ENCODE measurements around the gene SS18L1.

SS18L1 gene

DNA sequence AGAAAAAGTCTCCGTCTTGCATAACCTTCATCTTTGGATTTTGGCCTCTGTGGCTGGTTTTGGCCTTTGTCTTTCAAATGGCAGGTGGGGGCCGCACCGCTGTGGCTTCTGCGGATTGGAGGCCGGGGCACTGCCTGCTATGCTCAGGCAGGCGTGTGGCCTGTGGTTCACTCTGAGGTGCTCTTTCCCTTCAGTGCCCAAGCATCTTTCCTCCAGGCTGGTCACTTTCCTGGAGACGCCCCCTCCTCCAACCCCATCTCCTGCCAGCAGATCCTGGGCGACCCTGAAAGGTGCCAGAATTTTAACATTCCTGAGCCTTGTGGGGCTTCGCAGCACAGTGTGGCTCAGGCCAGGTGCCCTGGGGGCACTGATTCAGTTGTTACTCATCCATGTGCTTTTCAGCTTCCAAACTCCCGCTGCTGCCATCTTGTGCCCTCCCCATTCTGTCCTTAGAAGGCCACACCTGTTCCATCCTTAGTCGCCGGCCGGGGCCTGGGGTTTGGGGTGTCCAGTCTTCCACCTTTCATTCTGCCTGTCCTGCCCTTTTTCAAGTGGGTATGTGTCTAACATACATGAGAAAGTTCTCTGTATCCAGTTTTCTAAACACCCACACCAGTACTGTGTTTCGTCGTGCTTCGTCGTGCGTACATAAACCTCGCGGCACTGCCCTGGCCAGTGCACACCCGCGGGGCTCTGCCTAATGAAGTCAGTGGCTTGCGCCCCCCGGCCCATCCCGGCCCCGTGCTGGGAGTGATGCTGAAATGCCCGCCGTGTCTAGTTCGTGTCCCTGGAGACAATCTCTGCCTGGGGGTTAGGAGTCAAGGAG is 12.1 kb downstream of the SS18L1 start:
- no peak for DNase-seq (ENCODE audit: low read depth in 2 of 2)

DNA sequence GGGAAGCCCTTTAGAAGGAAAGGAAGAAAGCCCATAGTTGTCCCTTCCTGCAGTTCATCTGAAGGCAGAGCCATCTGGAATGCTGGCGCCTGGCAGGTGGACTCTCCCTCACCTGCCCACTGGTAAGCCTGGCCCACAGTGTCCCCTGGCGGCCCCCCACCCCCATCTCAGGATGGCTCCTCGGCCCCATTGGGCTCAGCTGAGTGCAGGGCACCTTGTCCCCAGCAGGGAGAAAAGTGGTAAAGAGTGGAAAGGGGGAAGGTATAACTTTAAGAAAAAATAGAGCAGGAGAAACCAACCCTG is 12.6 kb downstream of the SS18L1 start:
- DNase-seq (ENCODE audit: low read depth in 2 of 2), result no peak

DNA sequence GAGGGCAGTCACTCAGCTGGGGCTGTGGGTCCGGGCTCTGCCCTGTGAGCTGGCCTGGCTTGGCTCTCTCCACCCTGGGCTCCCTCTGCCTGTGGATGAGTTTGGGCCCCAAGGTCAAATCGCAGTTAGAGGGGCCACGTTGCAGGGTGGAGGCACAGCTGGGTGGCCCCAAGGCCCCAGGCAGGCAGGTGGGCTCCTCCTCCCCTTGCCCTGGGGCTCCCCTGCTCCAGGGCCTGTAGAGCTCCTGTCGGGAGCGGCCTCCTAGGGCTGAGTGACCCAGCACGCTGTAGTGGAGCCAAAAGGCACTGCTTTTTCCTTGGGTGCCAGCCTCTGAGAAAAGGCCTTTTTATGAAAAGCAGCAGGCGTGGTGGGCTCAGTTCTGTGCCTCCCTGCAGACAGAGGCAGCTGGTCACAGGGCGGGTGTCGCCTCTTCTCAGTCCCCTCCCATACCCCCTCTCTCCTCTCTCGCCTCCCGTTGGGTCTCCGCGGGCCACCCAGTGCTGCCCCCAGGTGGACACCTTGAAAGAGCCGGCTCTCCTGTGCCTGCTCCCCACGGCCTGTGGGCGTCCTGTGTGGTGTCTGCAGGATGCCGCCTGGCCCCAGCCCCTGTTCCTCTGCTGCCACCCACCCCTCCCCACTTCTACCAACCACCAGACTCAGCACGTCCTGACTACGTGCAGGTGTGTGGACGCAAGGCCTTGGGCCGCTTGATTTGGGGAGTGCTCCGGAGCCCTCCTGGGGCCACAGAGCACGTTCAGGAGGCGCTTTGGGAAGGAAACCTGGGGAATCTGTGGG is 13.2 kb downstream of the SS18L1 start:
- peak; percentile 65 to 71 for DNase-seq (ENCODE audit: low read depth in 2 of 2)

DNA sequence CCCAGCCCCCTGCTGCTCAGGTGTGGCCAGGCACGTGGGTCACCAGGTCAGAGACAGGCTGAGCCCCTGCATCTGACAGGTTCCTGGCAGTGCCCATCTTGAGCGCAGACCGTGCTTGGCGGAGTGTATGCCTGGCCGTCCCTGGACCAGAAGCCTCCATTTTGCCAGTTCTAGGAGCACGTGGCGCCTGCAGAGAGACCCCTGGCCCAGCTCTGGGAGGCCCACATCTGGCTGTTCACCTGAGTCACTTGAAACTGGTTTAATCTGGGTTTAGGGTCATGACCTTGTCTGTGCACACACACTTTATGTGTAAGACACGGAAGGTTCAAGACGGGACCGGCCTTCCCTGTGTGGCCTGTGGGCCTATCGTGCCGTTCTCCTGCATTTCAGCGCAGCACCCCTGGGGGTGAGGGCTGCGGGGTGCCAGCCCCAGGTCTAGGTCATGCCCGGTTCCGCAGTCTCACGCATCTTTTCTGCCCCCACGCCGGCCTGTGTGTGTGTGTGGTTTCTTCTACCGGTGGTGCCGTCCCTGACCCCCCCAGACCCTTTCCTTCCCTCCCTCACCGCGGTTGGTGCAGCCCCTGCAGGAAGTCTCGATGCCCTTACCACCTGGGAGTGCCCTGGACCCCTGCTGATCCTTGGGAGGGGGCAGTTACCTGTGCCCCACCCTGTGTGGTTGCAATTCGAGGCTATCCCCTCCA is 14.0 kb downstream of the SS18L1 start:
- no peak for DNase-seq (ENCODE audit: low read depth in 2 of 2)

DNA sequence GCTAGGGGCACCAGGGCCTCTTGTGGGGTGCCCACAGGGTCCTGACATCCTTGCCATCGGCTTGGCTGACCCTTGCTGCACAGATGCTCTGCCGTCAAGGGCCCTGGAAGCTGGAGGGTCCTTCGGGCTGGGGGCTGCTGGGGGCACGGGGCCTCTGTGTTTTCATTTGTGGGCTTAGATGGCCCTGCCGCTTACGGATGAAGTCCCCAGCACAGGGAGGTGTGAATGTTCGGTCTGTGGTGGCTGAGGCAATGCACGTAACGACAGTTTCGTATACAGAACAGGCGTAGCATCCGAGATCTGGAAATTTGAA is 14.5 kb downstream of the SS18L1 start:
- DNase-seq (ENCODE audit: low read depth in 2 of 2), result no peak

DNA sequence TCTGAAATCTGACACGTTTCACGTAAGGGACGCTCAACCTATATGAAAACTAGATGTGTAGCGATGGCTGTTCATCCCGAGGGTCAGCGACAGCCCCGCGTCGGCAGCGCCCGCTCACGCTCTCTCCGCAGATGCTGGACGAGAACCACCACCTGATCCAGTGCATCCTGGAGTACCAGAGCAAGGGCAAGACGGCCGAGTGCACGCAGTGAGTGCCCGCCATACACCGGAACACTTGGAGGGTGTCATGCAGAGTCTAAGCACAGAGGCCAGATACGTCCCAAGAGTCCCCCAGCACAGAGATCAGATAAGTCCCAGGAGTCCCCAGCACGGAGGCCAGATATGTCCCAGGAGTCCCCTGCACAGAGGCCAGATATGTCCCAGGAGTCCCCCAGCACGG is 15.0 kb downstream of the SS18L1 start:
- no peak for DNase-seq (ENCODE audit: low read depth in 2 of 2)

DNA sequence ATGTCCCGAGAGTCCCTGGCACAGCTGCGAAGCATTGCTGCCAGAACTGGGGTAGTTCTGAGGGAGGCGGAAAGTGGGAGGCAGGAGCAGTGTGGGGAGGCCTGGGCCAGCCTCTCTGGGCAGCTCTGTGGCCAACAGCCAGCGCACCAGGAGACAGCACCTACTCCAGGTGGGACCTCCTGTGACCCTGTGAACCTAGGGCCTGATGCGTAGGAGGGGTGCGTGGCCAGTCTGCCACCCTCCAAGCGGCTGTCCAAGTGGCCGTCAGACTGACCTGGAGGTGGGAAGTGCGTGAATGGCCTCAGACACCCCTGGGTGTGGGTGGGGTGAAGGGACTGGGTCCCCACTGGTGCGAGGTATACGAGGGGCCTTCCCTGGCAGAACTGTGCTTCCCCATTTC is 15.5 kb downstream of the SS18L1 start:
- no peak for DNase-seq (ENCODE audit: low read depth in 2 of 2)

DNA sequence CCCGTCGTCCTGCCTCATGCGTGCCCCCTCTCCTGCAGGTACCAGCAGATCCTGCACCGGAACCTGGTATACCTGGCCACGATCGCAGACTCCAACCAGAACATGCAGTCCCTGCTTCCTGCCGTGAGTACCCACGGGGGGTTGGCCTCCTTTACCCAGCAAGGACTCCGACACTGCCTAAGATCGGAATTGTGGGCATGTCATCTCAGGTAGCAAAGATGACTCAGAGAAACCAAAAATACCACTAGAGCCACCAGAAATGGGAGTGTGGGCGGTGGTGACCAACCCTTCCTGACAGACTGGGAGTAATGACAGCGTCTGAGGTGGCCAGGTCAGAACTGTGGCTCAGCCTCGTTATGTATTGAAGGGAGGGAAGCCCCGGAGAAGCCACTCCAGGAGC is 16.3 kb downstream of the SS18L1 start:
- DNase-seq (ENCODE audit: low read depth in 2 of 2), result peak in 1 of 2 donors; percentile 9

DNA sequence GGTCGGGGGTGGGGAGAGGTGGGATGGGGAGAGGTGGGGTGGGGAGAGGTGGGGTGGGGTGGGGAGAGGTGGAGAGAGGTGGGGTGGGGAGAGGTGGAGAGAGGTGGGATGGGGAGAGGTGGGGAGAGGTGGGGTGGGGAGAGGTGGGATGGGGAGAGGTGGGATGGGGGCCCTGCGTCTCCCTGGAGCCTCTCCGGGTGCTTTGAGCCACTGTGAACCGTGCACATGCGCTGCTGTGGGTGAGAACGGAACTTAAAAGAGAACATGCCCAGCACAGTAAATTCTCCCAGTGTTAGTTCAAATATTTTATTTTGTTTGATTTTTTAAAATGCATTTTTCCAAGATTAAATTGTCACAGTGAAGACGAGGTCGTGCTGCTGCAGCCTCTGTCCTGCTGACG is 16.7 kb downstream of the SS18L1 start:
- no peak for DNase-seq (ENCODE audit: low read depth in 2 of 2)

DNA sequence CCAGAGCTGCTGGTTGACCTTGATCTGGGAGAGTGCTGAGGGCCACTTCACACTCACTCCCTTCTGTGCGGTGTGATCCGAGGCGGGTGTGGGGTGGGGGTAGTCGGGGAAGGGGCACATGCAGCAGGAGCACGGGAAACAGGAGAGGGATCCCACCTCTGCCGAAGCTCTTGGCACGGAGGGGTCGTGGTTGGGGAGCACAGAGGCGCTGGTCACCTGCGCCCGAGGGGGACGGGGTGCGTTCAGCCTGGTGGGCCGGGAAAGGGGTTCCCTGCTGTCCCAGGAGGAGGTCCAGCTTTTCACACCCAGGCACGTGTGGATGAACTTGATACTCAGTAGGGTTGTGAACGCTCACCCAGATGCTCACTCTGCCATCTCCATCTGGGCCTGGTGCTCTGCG is 17.3 kb downstream of the SS18L1 start:
- DNase-seq (ENCODE audit: low read depth in 2 of 2), result no peak

DNA sequence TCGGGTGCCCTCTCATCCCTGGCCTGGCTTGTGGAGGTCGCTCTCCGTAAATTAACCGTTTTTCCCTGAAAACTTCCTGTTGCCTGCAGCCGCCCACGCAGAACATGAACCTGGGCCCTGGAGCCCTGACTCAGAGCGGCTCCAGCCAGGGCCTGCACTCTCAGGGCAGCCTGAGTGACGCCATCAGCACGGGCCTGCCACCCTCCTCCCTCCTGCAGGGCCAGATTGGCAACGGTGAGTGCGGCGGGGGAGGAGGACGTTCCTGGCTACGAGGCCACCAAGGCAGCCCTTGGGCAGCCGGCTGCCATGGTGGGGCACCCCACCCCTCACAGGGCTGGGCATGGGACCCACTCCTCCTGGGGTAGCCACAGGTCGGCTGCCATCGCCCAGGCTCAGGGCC is 17.8 kb downstream of the SS18L1 start:
- DNase-seq (ENCODE audit: low read depth in 2 of 2), result no peak

DNA sequence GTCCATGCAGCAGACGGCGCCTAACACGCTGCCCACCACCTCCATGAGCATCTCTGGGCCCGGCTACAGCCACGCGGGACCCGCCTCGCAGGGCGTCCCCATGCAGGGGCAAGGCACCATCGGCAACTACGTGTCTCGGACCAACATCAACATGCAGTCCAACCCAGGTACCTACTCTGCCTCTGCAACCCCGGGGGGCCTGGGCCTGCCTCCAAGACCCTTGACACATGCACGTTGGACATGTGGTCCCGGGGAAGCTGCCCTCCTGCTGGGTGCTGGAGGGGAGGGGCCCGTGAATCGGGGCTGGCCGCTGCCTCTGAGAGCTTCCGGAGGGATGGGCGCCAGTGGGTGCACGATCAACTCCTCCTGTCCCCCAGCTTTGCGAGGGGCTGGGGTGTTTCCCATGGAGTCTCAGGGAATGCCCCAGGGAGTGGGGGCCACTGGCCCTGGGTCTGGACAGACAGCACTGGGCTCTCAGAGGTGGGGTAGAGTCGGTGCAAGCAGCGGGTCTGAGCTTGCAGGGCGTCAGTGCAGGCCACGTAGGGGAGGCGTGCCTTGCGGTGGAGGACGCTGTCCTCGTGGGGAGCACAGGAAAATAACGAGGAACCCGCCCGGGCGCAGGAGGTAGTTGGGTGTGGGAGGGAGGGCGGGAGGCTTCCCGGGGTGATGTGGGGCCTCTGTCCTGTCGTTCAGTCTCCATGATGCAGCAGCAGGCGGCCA is 19.4 kb downstream of the SS18L1 start:
- no peak for DNase-seq (ENCODE audit: low read depth in 2 of 2)

DNA sequence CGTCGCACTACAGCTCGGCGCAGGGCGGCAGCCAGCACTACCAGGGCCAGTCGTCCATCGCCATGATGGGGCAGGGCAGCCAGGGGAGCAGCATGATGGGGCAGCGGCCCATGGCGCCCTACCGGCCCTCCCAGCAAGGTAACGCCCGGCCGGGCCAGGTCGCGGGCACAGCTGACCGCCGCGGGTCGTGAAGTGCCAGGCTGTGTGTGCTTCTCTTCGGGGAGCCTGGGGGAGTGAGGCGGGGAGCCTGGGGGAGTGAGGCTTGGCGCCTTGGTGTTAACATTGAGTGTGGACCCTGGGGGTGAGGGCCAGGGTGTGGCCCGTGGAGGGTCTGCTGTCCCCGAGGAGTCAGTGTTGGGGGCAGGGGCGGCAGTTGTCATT is 19.9 kb downstream of the SS18L1 start:
- no peak for DNase-seq (ENCODE audit: low read depth in 2 of 2)

DNA sequence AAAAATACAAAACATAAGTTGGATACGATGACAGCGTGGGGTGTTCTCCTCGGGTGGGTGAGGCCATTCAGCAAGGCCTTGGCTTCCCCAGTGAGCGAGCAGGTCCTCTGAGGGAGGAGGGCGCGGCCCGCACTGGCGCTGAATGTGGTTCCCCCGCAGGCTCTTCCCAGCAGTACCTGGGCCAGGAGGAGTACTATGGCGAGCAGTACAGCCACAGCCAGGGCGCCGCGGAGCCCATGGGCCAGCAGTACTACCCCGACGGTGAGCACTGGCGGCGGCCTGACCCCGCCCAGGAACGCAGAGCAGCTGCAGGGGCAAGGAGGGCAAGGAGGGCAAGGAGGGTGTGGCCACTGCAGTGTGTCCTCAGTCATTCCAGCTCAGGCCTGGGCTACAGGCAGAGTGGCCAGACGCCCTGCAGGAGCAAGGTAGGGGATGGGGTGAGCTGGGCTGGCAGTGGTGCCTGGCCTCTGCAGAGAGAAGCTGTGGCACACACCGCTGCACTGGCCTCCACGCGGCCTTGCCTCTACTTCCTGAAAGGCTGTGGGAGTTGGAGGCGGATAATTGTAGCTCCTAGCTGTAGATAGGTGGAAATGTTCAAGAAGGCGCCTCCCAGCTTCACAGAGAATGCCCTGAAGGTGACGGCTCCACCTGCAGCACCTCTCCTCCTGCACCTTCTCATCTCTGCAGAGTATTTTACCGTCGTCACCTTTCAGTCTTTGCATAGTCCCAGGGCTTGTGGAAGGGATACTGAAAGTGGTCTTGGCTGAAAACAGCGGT is 20.6 kb downstream of the SS18L1 start:
- DNase-seq (ENCODE audit: low read depth in 2 of 2), result no peak

DNA sequence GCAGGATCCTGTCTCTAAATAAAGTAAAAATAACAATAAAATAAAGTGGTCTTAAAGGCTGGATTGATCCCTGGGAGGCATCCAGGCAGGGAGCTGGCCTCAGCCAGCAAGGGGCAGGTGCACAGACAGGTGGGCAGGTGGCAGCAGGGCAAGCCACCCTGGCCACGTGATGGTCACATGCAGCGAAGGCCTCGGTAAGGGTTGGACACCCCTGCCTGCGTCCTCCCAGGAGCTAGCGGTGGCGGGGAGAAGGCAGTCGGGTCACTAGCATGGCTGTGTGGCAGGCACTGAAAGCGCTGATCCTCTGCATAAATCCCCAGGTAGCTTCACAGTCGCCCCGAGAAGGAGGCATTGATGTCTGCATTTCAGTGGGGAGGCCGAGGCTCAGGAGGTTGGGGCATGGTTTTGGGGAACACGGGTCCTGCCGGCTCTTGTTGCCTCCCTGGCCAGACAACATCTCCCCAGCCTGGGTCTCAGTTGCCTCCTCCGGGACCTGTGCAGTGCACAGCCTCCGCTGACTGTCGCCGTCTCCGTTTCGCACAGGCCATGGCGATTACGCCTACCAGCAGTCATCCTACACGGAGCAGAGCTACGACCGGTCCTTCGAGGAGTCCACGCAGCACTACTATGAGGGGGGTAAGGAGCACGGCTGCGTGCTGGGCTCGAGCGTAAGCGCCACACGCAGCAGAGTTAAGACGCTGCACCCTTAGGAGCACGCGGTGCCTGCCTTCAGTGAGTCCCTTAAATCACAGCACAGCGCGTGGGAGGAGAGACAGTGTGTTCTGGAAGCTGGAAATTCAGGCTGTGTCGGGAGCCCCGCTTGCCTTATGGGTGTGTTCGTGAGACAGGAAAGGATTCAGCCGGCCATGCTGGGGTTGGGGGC is 21.6 kb downstream of the SS18L1 start:
- no peak for DNase-seq (ENCODE audit: low read depth in 2 of 2)

DNA sequence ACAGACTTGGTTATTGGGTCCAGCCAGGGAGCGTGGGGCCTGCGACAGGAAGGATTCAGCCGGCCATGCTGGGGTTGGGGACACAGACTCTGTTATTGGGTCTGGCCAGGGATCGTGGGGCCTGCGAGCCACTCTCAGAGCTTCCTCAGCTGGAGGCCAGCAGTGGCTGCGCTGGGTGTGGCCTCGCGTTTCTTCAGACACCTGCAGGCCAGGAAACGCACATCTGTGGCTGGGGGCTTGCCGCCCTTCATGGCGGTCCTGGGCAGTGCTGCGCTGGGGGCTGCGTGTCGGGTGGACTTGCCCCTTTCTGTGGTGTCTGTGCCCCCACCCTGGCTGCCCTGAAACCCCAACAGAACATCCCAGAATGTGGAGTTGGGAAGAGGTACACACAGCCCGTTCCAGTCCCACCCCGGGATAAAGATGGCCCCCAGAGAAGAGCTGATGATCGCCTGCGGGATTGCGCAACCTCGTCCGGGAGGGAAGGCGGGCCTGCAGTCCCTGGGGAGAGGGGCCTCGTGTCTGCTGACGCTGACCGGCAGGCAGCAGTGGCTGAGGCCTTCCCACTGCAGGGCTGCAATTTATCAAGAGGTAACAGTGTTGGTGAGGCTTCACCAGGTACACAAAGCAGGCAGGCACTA is 22.3 kb downstream of the SS18L1 start:
- no peak for DNase-seq (ENCODE audit: low read depth in 2 of 2)

DNA sequence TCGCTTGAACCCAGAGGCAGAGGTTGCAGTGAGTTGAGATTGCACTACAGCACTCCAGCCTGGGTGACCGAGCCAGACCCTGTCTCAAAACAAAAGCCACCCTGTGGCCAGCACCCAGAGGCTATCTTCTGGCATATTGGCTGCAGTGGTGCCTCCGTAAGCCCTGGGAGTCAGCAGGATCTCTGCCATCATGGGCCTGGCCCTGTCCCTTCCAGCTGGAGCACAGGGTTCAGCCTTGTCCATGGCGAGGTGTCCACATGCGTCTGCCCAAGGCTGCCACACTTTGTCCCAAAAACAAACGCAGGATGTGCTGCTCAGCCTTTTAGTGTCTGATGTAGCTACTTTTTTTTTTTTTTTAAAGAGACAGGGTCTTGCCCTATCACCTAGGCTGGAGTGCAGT is 23.9 kb downstream of the SS18L1 start:
- DNase-seq (ENCODE audit: low read depth in 2 of 2), result no peak

DNA sequence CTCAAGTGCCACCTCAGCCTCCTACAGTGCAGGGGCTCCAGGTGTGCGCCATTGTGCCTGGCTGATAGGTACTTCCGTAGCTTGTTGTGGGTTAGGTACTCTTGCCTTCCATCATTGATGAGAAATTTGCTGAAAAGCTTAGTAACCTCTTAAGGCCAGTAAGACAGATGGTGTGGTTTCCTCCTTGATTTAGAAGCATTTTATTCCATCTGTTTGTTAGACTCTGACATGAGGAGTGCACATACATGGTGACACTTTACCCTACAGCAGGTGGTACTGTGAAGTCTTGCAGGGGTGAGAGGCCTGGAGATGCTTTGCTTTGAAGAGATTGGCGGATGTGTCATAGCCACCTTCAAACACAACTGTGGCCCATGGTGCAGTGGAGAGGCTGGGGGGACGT is 24.5 kb downstream of the SS18L1 start:
- no peak for DNase-seq (ENCODE audit: low read depth in 2 of 2)

DNA sequence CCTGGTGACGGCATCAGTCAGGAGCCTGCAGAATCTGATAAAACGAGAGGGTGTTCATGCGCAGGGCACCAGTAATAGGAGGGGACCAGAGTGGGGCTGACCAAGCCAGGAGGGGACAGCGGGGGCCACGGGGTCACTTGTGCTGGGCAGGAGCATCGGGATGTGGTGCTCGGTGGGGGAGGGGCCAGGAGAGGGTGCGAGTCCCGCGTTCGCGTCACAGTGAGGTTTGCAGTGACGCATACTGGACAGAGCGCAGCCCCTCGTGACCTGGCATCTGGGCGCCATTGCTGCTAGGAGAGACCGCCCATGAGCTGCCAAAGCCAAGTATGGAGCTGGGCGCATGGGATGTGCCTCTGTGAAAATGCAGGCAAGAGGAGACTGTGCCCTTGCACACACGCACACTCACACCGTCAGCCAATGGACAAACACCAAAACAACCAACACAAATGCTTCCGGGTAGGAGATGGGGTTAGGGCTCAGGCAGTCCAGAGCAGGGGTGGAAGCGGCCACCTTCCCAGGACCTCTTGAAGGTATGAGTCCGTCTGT is 25.4 kb downstream of the SS18L1 start:
- no peak for DNase-seq (ENCODE audit: low read depth in 2 of 2)

DNA sequence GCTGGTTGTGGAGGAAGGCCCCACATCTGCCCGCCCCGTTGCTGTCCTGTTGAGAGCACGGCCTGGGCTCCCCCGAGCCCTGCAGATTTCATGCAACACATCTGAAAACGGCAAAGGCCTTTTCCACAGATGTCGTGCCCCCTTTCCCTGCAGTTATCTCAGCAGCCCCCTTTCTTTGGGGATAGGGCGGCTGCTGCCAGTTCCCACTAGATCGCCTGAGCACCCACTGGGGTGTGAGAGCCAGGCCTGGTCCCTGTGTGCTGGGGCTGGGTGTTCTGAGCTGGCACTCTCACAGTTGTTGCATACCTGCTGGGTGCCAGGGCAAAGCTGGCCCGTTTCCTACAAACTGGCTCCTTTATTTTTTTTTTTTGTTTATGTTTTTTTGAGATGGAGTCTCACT is 27.0 kb downstream of the SS18L1 start:
- DNase-seq (ENCODE audit: low read depth in 2 of 2), result no peak
